H1 (cell line): Measurements from ENCODE around the gene UVRAG. TPM values are rescaled to one million over a fixed set of nuclear protein-coding genes. Genes with fewer than 3 reads are reported as not detected.

Experiments used
- RNF2 ChIP-seq: fragments of 200-900, 300-1000 bp; sonication (generic); IDR thresholded peaks from 2 replicates; pipeline ENCODE4 v1.7.1; 2016; ENCODE audit warnings: borderline replicate concordance, low read depth, mild to moderate bottlenecking, antibody characterized with exemption, low read length; ENCODE audit not compliant: poor library complexity, severe bottlenecking; ENCODE audit errors: missing control alignments
- polyA plus RNA-seq, 7 experiments: library from polyadenylated mRNA; depleted of rRNA in 3 of 7; stranded (reverse) in 5 of 7; unstranded in 2 of 7; fragments of >200 nt in 5 of 7; fragments of 200-250 nt in 2 of 7; gene quantifications; 1 replicate in 5 of 7; 2 replicates in 1 of 7; 4 replicates in 1 of 7; pipeline versions ENCODE4 v1.2.1 to v1.2.3, GENCODE V29; 2011 to 2013; ENCODE audit warnings: missing spikeins in 2 of 7, mixed read lengths in 2 of 7
- total RNA-seq: library from RNA; stranded (reverse); fragmentation: NEBNext Ultra II Directional; extraction: Animal tissue kit (Norgen Biotek cat#: 25700); gene quantifications from 2 replicates; pipeline ENCODE4 v1.2.1, GENCODE V29; 2021

UVRAG gene
- total and polyA plus RNA-seq, 2 of the 8 experiments (the other 6 are each of a cell fraction or from before 2014, with no cell fraction given), result 5.5 to 14.7 TPM

DNA sequence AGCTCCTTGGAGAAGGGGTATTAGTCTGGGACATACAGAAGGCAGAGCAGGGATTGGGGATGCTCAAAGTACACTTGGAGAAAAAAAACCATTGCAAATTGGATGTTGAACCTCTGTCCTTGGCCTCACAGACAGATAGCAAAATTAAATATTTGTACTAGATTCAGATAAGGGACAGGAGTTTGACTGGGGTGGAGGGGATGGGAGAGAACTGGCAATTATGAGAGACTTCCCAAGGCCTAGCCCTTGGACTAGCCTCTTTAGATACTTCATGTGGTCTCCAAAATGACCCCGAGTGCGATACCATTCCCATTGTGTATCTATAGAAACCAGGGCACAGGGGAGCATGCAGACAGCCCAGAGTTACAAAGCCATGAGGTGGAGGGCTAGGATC, 30.9 kb upstream of the UVRAG start (continued):
- no peak for TF ChIP-seq RNF2
